Measurements from ENCODE around the gene CCDC74A. TPM values are rescaled to one million over a fixed set of nuclear protein-coding genes. Genes with fewer than 3 reads are reported as not detected.
"Not testable (repeated sequence)": the region's sequence is repeated elsewhere in the genome, so short reads cannot be mapped to it uniquely, and the experiment has no call there.

CCDC74A gene
- total RNA-seq, 1 experiment from 2014 or later = 4.0 TPM

DNA sequence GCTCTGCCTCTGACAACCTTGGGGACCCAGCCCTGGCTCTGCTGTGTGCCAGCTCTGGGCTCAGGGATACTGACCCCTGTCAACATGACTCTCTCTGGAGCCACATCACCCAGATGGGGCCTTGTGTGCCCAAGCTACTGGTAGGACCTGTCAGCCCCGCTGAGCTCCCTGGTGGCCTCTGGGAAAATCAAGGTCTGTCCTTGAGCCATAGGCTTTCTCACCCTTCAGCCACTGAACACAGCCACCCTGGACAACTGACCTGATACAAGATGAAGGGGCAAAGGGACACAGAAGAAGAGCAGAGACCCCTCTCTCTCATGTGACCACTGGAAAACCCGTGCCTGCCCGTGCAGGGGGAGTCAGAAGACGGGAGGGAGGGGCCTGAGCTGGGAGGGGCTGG is 7.8 kb downstream of the CCDC74A start:
- Histone ChIP-seq H3K4me2 (no peak overlapping the region), H3K79me2 (ENCODE audit: low read depth) (no peaks in the 10 kb centered on the region), H4K20me1 (ENCODE audit: insufficient read depth) (no peaks in the 10 kb centered on the region), H3F3A (ENCODE audit: insufficient read depth, low read depth) (no peaks in the 10 kb centered on the region), H3K4me1 (replicated peaks; ENCODE audit: insufficient read depth) (no peaks in the 10 kb centered on the region), H3K4me3 (no peak overlapping the region), H3K27me3 (ENCODE audit: insufficient read depth, low read depth) (peaks cover 17% of the 10 kb centered on the region; the same call in 1 of the 2 replicates), H3K9me3 (ENCODE audit: insufficient read depth, low read depth) (no peaks in the 10 kb centered on the region), H3K27ac (no peak overlapping the region), H2AFZ (no peak overlapping the region), H3K36me3 (ENCODE audit: low read depth) (no peaks in the 10 kb centered on the region), H3K9me2 (ENCODE audit: insufficient read depth) (no peaks in the 10 kb centered on the region)
- intact Hi-C loops (cut with micrococcal nuclease; ENCODE audit: unreplicated experiment) = no loop called here
- DNase-seq = no peak
- no peak for TF ChIP-seq EZH2 (IDR thresholded peaks at IDR 0.05; ENCODE audit: low read depth)
- TF ChIP-seq, protein P1, sequence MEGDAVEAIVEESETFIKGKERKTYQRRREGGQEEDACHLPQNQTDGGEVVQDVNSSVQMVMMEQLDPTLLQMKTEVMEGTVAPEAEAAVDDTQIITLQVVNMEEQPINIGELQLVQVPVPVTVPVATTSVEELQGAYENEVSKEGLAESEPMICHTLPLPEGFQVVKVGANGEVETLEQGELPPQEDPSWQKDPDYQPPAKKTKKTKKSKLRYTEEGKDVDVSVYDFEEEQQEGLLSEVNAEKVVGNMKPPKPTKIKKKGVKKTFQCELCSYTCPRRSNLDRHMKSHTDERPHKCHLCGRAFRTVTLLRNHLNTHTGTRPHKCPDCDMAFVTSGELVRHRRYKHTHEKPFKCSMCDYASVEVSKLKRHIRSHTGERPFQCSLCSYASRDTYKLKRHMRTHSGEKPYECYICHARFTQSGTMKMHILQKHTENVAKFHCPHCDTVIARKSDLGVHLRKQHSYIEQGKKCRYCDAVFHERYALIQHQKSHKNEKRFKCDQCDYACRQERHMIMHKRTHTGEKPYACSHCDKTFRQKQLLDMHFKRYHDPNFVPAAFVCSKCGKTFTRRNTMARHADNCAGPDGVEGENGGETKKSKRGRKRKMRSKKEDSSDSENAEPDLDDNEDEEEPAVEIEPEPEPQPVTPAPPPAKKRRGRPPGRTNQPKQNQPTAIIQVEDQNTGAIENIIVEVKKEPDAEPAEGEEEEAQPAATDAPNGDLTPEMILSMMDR (conservative IDR thresholded peaks at IDR 0.05) = no peak
- no TSS peak for BruUV-seq (replicated peaks)
- CTCF ChIA-PET = no interaction called here
- POLR2A ChIA-PET (ENCODE audit: unreplicated experiment) = no interaction called here

DNA sequence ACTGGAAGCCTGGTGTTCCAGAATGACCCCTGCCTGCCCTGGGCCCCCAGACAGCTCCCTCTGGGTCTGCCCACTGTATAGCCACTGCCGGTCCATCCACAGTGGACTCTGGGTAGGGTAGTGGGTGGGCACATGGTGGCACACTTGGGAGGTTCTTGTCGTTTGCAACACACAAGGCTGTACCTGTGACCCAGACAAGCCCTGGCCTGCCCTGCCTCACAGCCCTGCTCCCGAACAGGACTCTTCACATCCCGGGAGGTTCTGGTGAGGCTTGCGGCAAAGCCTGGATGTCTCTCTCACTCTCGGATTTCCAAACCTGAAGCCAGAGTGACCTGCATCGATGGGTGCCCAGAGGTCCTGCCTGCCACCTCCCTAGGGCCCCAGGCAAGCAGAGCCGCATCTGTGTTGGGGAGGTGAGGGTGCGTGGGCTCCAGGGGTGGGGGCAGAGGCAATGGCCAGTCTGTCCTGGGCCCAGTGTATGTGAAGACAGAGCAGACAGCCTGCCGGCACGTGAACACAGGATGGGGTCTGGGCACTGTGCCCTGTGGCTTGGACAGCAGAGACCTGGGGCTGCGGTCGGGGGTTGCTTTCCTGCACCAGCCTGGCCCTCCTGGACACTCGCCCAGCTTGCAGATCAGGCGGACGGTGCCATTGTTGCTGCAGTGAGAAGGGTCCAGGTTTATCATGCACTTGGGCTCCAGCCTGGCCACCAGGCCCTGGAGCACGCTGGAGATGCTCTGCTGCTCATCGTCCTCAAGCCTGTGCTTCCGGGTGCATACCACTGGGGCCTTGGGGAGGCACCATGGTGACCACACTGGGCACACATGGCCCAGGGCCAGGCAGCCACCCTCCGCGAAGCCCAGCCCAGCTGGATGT is 8.5 kb downstream of the CCDC74A start:
- H4K20me1 ChIP-seq (ENCODE audit: insufficient read depth); intact Hi-C loops (cut with micrococcal nuclease; ENCODE audit: unreplicated experiment); CTCF ChIA-PET; DNase-seq; H3K79me2 ChIP-seq (ENCODE audit: low read depth); H3K9me2 ChIP-seq (ENCODE audit: insufficient read depth); H3K36me3 ChIP-seq (ENCODE audit: low read depth); H2AFZ ChIP-seq; POLR2A ChIA-PET (ENCODE audit: unreplicated experiment); H3F3A ChIP-seq (ENCODE audit: insufficient read depth, low read depth); BruUV-seq (replicated peaks); H3K4me1 ChIP-seq (replicated peaks; ENCODE audit: insufficient read depth); H3K27ac ChIP-seq; H3K9me3 ChIP-seq (ENCODE audit: insufficient read depth, low read depth); H3K4me3 ChIP-seq; H3K4me2 ChIP-seq: not testable (repeated sequence)
- peaks cover 22% of the 10 kb centered on the region; the same call in 1 of the 2 replicates for H3K27me3 ChIP-seq (ENCODE audit: insufficient read depth, low read depth)

DNA sequence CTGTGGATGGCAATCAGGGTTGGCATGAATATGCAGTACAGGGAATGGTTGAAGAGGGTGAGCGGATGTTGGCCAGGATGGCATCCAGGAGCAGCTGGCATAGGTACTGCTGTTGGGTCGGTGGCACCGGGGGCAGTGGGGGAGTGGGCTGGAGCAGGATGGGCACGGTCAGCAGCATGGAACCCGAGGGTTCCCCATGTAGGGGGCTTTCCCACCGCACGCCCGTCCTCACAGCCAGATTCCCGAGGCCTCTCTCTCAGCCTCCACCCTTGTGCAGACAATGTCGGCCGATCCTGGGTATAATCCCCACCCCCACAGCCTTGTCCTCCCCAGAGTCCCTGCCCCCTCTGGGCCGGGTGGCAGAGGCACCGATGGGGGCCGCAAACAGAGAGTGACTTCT is 9.2 kb downstream of the CCDC74A start:
- intact Hi-C loops (cut with micrococcal nuclease; ENCODE audit: unreplicated experiment); DNase-seq; H3K4me1 ChIP-seq (replicated peaks; ENCODE audit: insufficient read depth); H3K4me3 ChIP-seq; CTCF ChIA-PET; H3K79me2 ChIP-seq (ENCODE audit: low read depth); H3K9me3 ChIP-seq (ENCODE audit: insufficient read depth, low read depth); H3K4me2 ChIP-seq; BruUV-seq (replicated peaks); H3F3A ChIP-seq (ENCODE audit: insufficient read depth, low read depth); H4K20me1 ChIP-seq (ENCODE audit: insufficient read depth); POLR2A ChIA-PET (ENCODE audit: unreplicated experiment); H3K9me2 ChIP-seq (ENCODE audit: insufficient read depth); H2AFZ ChIP-seq; H3K36me3 ChIP-seq (ENCODE audit: low read depth); H3K27ac ChIP-seq: not testable (repeated sequence)
- H3K27me3 ChIP-seq (ENCODE audit: insufficient read depth, low read depth) = peaks cover 22% of the 10 kb centered on the region; the same call in 1 of the 2 replicates

DNA sequence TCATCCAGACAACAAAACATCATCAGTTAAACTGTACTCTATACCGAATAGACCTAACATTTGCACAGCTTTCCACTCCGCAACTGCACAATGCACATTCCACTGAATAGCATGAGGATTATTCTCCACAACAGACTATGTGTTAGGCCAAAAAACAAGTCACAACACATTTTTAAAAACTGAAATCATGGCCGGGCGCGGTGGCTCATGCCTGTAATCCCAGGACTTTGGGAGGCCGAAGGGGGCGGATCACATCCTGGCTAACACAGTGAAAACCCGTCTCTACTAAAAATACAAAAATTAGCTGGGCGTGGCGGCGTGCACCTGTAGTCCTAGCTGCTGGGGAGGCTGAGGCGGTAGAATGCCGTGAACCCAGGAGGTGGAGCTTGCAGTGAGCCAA is 11.2 kb downstream of the CCDC74A start:
- H3K9me3 ChIP-seq (ENCODE audit: insufficient read depth, low read depth); intact Hi-C loops (cut with micrococcal nuclease; ENCODE audit: unreplicated experiment); H3K27ac ChIP-seq; H3K4me2 ChIP-seq; H3K36me3 ChIP-seq (ENCODE audit: low read depth); H3K4me3 ChIP-seq; H3K9me2 ChIP-seq (ENCODE audit: insufficient read depth); H3F3A ChIP-seq (ENCODE audit: insufficient read depth, low read depth); H3K79me2 ChIP-seq (ENCODE audit: low read depth); CTCF ChIA-PET; DNase-seq; POLR2A ChIA-PET (ENCODE audit: unreplicated experiment); BruUV-seq (replicated peaks); H3K4me1 ChIP-seq (replicated peaks; ENCODE audit: insufficient read depth); H2AFZ ChIP-seq; H4K20me1 ChIP-seq (ENCODE audit: insufficient read depth): not testable (repeated sequence)
- H3K27me3 ChIP-seq (ENCODE audit: insufficient read depth, low read depth) = peaks cover 34% of the 10 kb centered on the region; the same call in 1 of the 2 replicates
